OCI-LY3 (cell line): ENCODE measurements around the gene PHKB.

Experiments
- EZH2phosphoT487 ChIP-seq: fragments of 200-600 bp; shearing (Covaris generic); IDR thresholded peaks from 2 replicates; pipeline ENCODE4 v1.6.1; 2018; ENCODE audit warnings: antibody characterized with exemption, mixed run types, low read depth
- TF ChIP-seq, protein P1 (sequence below): fragments of 200-600, 300-600 bp; sonication (generic); IDR thresholded peaks from 2 replicates; pipeline ENCODE4 v1.5.1; 2014; ENCODE audit warnings: antibody characterized with exemption, low read length, low read depth

DNA sequence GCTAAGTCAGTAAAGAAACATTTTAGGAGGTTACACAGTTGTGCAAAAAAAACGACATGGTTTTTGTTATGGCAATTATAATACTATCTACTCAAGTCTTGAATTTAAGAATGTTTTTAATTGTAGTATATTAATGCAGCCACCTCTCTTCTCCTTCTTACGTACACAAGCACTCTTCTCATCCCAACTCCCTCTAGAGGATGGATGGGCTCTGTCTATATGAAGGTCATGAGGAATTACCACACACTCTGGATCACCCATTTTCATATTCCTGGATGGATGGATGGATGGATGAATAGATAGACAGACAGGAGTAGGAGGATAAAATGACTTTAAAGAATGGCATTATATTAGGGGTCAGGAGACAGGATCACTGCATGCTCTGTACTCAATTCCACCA, 120.0 kb downstream of the PHKB start:
- TF ChIP-seq, protein P1, sequence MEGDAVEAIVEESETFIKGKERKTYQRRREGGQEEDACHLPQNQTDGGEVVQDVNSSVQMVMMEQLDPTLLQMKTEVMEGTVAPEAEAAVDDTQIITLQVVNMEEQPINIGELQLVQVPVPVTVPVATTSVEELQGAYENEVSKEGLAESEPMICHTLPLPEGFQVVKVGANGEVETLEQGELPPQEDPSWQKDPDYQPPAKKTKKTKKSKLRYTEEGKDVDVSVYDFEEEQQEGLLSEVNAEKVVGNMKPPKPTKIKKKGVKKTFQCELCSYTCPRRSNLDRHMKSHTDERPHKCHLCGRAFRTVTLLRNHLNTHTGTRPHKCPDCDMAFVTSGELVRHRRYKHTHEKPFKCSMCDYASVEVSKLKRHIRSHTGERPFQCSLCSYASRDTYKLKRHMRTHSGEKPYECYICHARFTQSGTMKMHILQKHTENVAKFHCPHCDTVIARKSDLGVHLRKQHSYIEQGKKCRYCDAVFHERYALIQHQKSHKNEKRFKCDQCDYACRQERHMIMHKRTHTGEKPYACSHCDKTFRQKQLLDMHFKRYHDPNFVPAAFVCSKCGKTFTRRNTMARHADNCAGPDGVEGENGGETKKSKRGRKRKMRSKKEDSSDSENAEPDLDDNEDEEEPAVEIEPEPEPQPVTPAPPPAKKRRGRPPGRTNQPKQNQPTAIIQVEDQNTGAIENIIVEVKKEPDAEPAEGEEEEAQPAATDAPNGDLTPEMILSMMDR: no peak
- TF ChIP-seq EZH2phosphoT487: no peak
